GM23338 (cell line): ENCODE results near the gene SLC35A4. TPM values are rescaled to one million over a fixed set of nuclear protein-coding genes. Genes with fewer than 3 reads are reported as not detected.

ENCODE experiments used
- ATAC-seq: fragments of 200-7000 bp; cut with Tn5 transposase; 3 replicates; pipeline ENCODE4 v1.9.1; 2020
- DNase-seq: peaks from one replicate; pipeline ENCODE4 v3.0.0-alpha.2; 2015; ENCODE audit warnings: low spot score
- H2AFZ ChIP-seq: fragments of 200-600 bp; sonication (generic); 2 replicates; pipeline ENCODE4 v1.8.0; 2016; ENCODE audit warnings: antibody characterized with exemption, mild to moderate bottlenecking, moderate library complexity
- H3F3A ChIP-seq: fragments of 200-600 bp; sonication (generic); replicated peaks from 2 replicates; pipeline ENCODE4 v1.8.0; 2017; ENCODE audit warnings: antibody characterized with exemption, mixed run types, low read depth
- H3K27ac ChIP-seq: fragments of 200-600 bp; sonication (generic); 2 replicates; pipeline ENCODE4 v1.6.1; 2016; ENCODE audit warnings: low read depth
- H3K27me3 ChIP-seq: fragments of 200-600 bp; sonication (generic); 2 replicates; pipeline ENCODE4 v1.8.0; 2016; ENCODE audit warnings: mild to moderate bottlenecking, mixed run types, moderate library complexity; ENCODE audit not compliant: insufficient read depth
- H3K36me3 ChIP-seq: fragments of 200-600 bp; sonication (generic); 2 replicates; pipeline ENCODE4 v1.8.0; 2016; ENCODE audit warnings: mild to moderate bottlenecking; ENCODE audit not compliant: insufficient read depth
- H3K4me1 ChIP-seq: fragments of 200-600 bp; sonication (generic); 2 replicates; pipeline ENCODE4 v1.8.0; 2016; ENCODE audit warnings: mild to moderate bottlenecking, moderate library complexity; ENCODE audit not compliant: insufficient read depth
- H3K4me2 ChIP-seq: fragments of 200-600 bp; sonication (generic); 2 replicates; pipeline ENCODE4 v1.7.1; 2017; ENCODE audit warnings: mixed run types
- H3K4me3 ChIP-seq: fragments of 200-600 bp; sonication (generic); 2 replicates; pipeline ENCODE4 v1.6.1; 2016; ENCODE audit warnings: mixed run types
- H3K79me2 ChIP-seq: fragments of 200-600 bp; sonication (generic); replicated peaks from 2 replicates; pipeline ENCODE4 v1.8.0; 2017; ENCODE audit warnings: mild to moderate bottlenecking; ENCODE audit not compliant: insufficient read depth
- H3K9me2 ChIP-seq: fragments of 200-600 bp; sonication (generic); 2 replicates; pipeline ENCODE4 v1.8.0; 2017; ENCODE audit not compliant: insufficient read depth
- H4K20me1 ChIP-seq: fragments of 200-600 bp; sonication (generic); replicated peaks from 2 replicates; pipeline ENCODE4 v1.8.0; 2017; ENCODE audit warnings: mild to moderate bottlenecking; ENCODE audit not compliant: insufficient read depth
- H3K27ac Mint-ChIP-seq: 2 replicates; pipeline ENCODE4 v1.8.0; 2020; ENCODE audit warnings: inconsistent platforms, mild to moderate bottlenecking, moderate library complexity, mixed read lengths
- H3K27me3 Mint-ChIP-seq: 3 replicates; pipeline ENCODE4 v1.8.0; 2022; ENCODE audit warnings: low read depth, mild to moderate bottlenecking, moderate library complexity, mixed read lengths, inconsistent platforms; ENCODE audit not compliant: insufficient read depth, poor library complexity
- H3K36me3 Mint-ChIP-seq: 3 replicates; pipeline ENCODE4 v1.8.0; 2021; ENCODE audit warnings: low read depth, mild to moderate bottlenecking, inconsistent platforms, moderate library complexity, mixed read lengths
- H3K4me1 Mint-ChIP-seq: 3 replicates; pipeline ENCODE4 v1.8.0; 2020; ENCODE audit warnings: mild to moderate bottlenecking, inconsistent platforms, mixed read lengths
- H3K4me3 Mint-ChIP-seq: 3 replicates; pipeline ENCODE4 v1.8.0; 2021; ENCODE audit warnings: moderate library complexity, mild to moderate bottlenecking, inconsistent platforms, mixed read lengths
- H3K9me3 Mint-ChIP-seq: 3 replicates; pipeline ENCODE4 v1.8.0; 2020; ENCODE audit warnings: moderate library complexity, mild to moderate bottlenecking, inconsistent platforms, mixed read lengths
- CREB1 ChIP-seq: fragments of 250-450 bp; sonication (Bioruptor Pico); IDR thresholded peaks from 2 replicates; pipeline ENCODE4 v1.5.0; 2020; ENCODE audit warnings: low read depth, mild to moderate bottlenecking, moderate library complexity
- ETS1 ChIP-seq: IDR thresholded peaks from 2 replicates; pipeline ENCODE4 v1.6.1; 2016; ENCODE audit warnings: antibody characterized with exemption
- EZH2 ChIP-seq: fragments of 200-600 bp; sonication (generic); IDR thresholded peaks from one replicate; pipeline ENCODE4 v1.8.0; 2017; ENCODE audit warnings: antibody characterized with exemption, mild to moderate bottlenecking, low read depth; ENCODE audit not compliant: unreplicated experiment
- EZH2phosphoT487 ChIP-seq: fragments of 200-600 bp; sonication (generic); IDR thresholded peaks from one replicate; pipeline ENCODE4 v1.8.1; 2018; ENCODE audit warnings: antibody characterized with exemption; ENCODE audit not compliant: unreplicated experiment
- JUNB ChIP-seq: IDR thresholded peaks from one replicate; pipeline ENCODE4 v1.6.1; 2016; ENCODE audit warnings: antibody characterized with exemption; ENCODE audit not compliant: unreplicated experiment
- NANOG ChIP-seq: IDR thresholded peaks from 2 replicates; pipeline ENCODE4 v1.6.1; 2016; ENCODE audit warnings: antibody characterized with exemption, borderline replicate concordance
- POLR2AphosphoS5 ChIP-seq: IDR thresholded peaks from 2 replicates; pipeline ENCODE4 v1.6.1; 2016; ENCODE audit warnings: antibody characterized with exemption, low read depth
- STAT1 ChIP-seq: IDR thresholded peaks from one replicate; pipeline ENCODE4 v1.6.1; 2016; ENCODE audit warnings: antibody characterized with exemption; ENCODE audit not compliant: unreplicated experiment
- ZNF114 ChIP-seq: fragments of 250-450 bp; sonication (Bioruptor Pico); IDR thresholded peaks from 2 replicates; pipeline ENCODE4 v1.5.0; 2020; ENCODE audit warnings: mild to moderate bottlenecking, moderate library complexity
- ZNF331 ChIP-seq: fragments of 250-450 bp; sonication (Bioruptor Pico); IDR thresholded peaks from 2 replicates; pipeline ENCODE4 v1.5.0; 2020; ENCODE audit warnings: low read depth, mild to moderate bottlenecking, moderate library complexity
- polyA plus RNA-seq: library from polyadenylated mRNA; unstranded; fragments of >200 nt; fragmentation: Nextera tagmentation; extraction: Ambion mirVana; gene quantifications from 2 replicates; pipeline ENCODE4 v1.2.1, GENCODE V29; 2016
- total RNA-seq: library from RNA; depleted of rRNA; stranded (reverse); fragments of >200 nt; shearing (Covaris generic); gene quantifications from 2 replicates; pipeline ENCODE4 v1.2.3, GENCODE V29; 2014
- TF ChIP-seq, protein P1 (sequence below), 2 experiments: fragments of 200-600 bp in 1 of 2; sonication (generic) in 1 of 2; conservative IDR thresholded peaks; 2 replicates each; pipeline versions ENCODE4 v1.5.1 to v1.6.1; 2016 to 2017; ENCODE audit warnings: antibody characterized with exemption in 2 of 2, low read depth in 2 of 2, mild to moderate bottlenecking in 2 of 2, moderate library complexity in 1 of 2
- TF ChIP-seq, protein P2 (sequence below): fragments of 250-450 bp; sonication (Bioruptor Pico); IDR thresholded peaks from 2 replicates; pipeline ENCODE4 v1.5.0; 2020; ENCODE audit warnings: mild to moderate bottlenecking, moderate library complexity
- TF ChIP-seq, protein P3 (sequence below): IDR thresholded peaks from one replicate; pipeline ENCODE4 v1.6.1; 2018; ENCODE audit warnings: antibody characterized with exemption; ENCODE audit not compliant: unreplicated experiment

SLC35A4 gene
- total and polyA plus RNA-seq, 2 experiments from 2014 or later = 17.7 to 39.1 TPM

- Histone ChIP-seq H3K4me1 (no peaks in the 10 kb centered on the region), H3K27me3 (no peaks in the 10 kb centered on the region), H3F3A (0 out of 2 replicates have a peak, but pooled peaks cover 4% of the 10 kb centered on the region), H3K27ac (no peak overlapping the region), H3K4me3 (no peak overlapping the region), H3K36me3 (peaks cover 55% of the 10 kb centered on the region; the same call in 1 of the 2 replicates), H3K4me2 (no peak overlapping the region), H2AFZ (no peak overlapping the region), H4K20me1 (no peaks in the 10 kb centered on the region; the same call in none of the 2 replicates), H3K79me2 (no peaks in the 10 kb centered on the region), H3K9me2 (no peaks in the 10 kb centered on the region)
- Mint-ChIP-seq H3K27me3 (no peaks in the 10 kb centered on the region), H3K4me3 (no peak overlapping the region), H3K36me3 (peaks cover 71% of the 10 kb centered on the region), H3K9me3 (no peaks in the 10 kb centered on the region), H3K4me1 (no peaks in the 10 kb centered on the region), H3K27ac (no peak overlapping the region)
- TF ChIP-seq EZH2phosphoT487 (no peak), NANOG (no peak), STAT1 (no peak), JUNB (no peak), ZNF331 (CRISPR knock-in tag) (no peak), EZH2 (no peak), CREB1 (CRISPR knock-in tag) (no peak), POLR2AphosphoS5 (no peak), ZNF114 (CRISPR knock-in tag) (no peak), ETS1 (no peak)
- TF ChIP-seq, protein P1, sequence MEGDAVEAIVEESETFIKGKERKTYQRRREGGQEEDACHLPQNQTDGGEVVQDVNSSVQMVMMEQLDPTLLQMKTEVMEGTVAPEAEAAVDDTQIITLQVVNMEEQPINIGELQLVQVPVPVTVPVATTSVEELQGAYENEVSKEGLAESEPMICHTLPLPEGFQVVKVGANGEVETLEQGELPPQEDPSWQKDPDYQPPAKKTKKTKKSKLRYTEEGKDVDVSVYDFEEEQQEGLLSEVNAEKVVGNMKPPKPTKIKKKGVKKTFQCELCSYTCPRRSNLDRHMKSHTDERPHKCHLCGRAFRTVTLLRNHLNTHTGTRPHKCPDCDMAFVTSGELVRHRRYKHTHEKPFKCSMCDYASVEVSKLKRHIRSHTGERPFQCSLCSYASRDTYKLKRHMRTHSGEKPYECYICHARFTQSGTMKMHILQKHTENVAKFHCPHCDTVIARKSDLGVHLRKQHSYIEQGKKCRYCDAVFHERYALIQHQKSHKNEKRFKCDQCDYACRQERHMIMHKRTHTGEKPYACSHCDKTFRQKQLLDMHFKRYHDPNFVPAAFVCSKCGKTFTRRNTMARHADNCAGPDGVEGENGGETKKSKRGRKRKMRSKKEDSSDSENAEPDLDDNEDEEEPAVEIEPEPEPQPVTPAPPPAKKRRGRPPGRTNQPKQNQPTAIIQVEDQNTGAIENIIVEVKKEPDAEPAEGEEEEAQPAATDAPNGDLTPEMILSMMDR (conservative IDR thresholded peaks at IDR 0.05; ENCODE audit: low read depth in 2 of 2) = no peak
- TF ChIP-seq, protein P2, sequence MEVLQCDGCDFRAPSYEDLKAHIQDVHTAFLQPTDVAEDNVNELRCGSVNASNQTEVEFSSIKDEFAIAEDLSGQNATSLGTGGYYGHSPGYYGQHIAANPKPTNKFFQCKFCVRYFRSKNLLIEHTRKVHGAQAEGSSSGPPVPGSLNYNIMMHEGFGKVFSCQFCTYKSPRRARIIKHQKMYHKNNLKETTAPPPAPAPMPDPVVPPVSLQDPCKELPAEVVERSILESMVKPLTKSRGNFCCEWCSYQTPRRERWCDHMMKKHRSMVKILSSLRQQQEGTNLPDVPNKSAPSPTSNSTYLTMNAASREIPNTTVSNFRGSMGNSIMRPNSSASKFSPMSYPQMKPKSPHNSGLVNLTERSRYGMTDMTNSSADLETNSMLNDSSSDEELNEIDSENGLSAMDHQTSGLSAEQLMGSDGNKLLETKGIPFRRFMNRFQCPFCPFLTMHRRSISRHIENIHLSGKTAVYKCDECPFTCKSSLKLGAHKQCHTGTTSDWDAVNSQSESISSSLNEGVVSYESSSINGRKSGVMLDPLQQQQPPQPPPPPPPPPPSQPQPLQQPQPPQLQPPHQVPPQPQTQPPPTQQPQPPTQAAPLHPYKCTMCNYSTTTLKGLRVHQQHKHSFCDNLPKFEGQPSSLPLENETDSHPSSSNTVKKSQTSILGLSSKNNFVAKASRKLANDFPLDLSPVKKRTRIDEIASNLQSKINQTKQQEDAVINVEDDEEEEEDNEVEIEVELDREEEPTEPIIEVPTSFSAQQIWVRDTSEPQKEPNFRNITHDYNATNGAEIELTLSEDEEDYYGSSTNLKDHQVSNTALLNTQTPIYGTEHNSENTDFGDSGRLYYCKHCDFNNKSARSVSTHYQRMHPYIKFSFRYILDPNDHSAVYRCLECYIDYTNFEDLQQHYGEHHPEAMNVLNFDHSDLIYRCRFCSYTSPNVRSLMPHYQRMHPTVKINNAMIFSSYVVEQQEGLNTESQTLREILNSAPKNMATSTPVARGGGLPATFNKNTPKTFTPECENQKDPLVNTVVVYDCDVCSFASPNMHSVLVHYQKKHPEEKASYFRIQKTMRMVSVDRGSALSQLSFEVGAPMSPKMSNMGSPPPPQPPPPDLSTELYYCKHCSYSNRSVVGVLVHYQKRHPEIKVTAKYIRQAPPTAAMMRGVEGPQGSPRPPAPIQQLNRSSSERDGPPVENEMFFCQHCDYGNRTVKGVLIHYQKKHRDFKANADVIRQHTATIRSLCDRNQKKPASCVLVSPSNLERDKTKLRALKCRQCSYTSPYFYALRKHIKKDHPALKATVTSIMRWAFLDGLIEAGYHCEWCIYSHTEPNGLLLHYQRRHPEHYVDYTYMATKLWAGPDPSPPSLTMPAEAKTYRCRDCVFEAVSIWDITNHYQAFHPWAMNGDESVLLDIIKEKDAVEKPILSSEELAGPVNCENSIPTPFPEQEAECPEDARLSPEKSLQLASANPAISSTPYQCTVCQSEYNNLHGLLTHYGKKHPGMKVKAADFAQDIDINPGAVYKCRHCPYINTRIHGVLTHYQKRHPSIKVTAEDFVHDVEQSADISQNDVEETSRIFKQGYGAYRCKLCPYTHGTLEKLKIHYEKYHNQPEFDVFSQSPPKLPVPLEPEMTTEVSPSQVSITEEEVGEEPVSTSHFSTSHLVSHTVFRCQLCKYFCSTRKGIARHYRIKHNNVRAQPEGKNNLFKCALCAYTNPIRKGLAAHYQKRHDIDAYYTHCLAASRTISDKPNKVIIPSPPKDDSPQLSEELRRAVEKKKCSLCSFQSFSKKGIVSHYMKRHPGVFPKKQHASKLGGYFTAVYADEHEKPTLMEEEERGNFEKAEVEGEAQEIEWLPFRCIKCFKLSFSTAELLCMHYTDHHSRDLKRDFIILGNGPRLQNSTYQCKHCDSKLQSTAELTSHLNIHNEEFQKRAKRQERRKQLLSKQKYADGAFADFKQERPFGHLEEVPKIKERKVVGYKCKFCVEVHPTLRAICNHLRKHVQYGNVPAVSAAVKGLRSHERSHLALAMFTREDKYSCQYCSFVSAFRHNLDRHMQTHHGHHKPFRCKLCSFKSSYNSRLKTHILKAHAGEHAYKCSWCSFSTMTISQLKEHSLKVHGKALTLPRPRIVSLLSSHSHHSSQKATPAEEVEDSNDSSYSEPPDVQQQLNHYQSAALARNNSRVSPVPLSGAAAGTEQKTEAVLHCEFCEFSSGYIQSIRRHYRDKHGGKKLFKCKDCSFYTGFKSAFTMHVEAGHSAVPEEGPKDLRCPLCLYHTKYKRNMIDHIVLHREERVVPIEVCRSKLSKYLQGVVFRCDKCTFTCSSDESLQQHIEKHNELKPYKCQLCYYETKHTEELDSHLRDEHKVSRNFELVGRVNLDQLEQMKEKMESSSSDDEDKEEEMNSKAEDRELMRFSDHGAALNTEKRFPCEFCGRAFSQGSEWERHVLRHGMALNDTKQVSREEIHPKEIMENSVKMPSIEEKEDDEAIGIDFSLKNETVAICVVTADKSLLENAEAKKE = no peak
- TF ChIP-seq, protein P3, sequence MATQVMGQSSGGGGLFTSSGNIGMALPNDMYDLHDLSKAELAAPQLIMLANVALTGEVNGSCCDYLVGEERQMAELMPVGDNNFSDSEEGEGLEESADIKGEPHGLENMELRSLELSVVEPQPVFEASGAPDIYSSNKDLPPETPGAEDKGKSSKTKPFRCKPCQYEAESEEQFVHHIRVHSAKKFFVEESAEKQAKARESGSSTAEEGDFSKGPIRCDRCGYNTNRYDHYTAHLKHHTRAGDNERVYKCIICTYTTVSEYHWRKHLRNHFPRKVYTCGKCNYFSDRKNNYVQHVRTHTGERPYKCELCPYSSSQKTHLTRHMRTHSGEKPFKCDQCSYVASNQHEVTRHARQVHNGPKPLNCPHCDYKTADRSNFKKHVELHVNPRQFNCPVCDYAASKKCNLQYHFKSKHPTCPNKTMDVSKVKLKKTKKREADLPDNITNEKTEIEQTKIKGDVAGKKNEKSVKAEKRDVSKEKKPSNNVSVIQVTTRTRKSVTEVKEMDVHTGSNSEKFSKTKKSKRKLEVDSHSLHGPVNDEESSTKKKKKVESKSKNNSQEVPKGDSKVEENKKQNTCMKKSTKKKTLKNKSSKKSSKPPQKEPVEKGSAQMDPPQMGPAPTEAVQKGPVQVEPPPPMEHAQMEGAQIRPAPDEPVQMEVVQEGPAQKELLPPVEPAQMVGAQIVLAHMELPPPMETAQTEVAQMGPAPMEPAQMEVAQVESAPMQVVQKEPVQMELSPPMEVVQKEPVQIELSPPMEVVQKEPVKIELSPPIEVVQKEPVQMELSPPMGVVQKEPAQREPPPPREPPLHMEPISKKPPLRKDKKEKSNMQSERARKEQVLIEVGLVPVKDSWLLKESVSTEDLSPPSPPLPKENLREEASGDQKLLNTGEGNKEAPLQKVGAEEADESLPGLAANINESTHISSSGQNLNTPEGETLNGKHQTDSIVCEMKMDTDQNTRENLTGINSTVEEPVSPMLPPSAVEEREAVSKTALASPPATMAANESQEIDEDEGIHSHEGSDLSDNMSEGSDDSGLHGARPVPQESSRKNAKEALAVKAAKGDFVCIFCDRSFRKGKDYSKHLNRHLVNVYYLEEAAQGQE = no peak
- DNase-seq (no peak), ATAC-seq (no peak)
These were observed 24.4 kb upstream of the SLC35A4 start for GRCh38 chr5:140540227-140540626.
